DND-41 (cell line): ENCODE measurements around the gene MIA.

Experiments used
- CTCF ChIP-seq: IDR thresholded peaks from 2 replicates; pipeline ENCODE4 v1.5.1; 2012; ENCODE audit warnings: borderline replicate concordance, low read length, moderate library complexity, mild to moderate bottlenecking; ENCODE audit not compliant: poor library complexity, severe bottlenecking; ENCODE audit errors: extremely low read depth
- EZH2 ChIP-seq: IDR thresholded peaks from 3 replicates; pipeline ENCODE4 v1.6.1; 2012; ENCODE audit warnings: borderline replicate concordance, low read depth, mild to moderate bottlenecking, moderate library complexity, low read length, inconsistent platforms; ENCODE audit not compliant: severe bottlenecking

- TF ChIP-seq CTCF (no peak), EZH2 (no peak)
These were observed 30.0 kb downstream of the MIA start for GRCh38 chr19:40805258-40805868.
